GM21381 (cell line): ENCODE data around the gene COA4.

Source experiments
- ATAC-seq: cut with Tn5 transposase; IDR thresholded peaks from one replicate; pipeline ENCODE4 v1.9.1; 2021; ENCODE audit warnings: mild to moderate bottlenecking, moderate library complexity; ENCODE audit not compliant: unreplicated experiment

Gene COA4

GRCh38 chr11:73866586-73866996 is 10.1 kb downstream of the COA4 start:
- ATAC-seq, result no peak

- ATAC-seq, result no peak
These were observed 10.5 kb downstream of the COA4 start for GRCh38 chr11:73866095-73866579.

GRCh38 chr11:73862986-73863385 is 13.7 kb downstream of the COA4 start:
- ATAC-seq, result no peak

GRCh38 chr11:73860202-73860601 is 16.4 kb downstream of the COA4 start:
- ATAC-seq, result no peak

- no peak for ATAC-seq
These were observed 17.0 kb downstream of the COA4 start for GRCh38 chr11:73859671-73860070.

- ATAC-seq, result no peak
These were observed 20.5 kb downstream of the COA4 start for GRCh38 chr11:73856031-73856567.

GRCh38 chr11:73854680-73855079 is 22.0 kb downstream of the COA4 start:
- ATAC-seq, result no peak

- no peak for ATAC-seq
These were observed 24.6 kb downstream of the COA4 start for GRCh38 chr11:73852049-73852448.

- no peak for ATAC-seq
These were observed 25.4 kb downstream of the COA4 start for GRCh38 chr11:73851046-73851764.

GRCh38 chr11:73839123-73839457 is 37.6 kb downstream of the COA4 start:
- ATAC-seq, result no peak

GRCh38 chr11:73838443-73839122 is 38.1 kb downstream of the COA4 start:
- ATAC-seq, result no peak

- no peak for ATAC-seq
These were observed 43.6 kb downstream of the COA4 start for GRCh38 chr11:73833067-73833466.

- ATAC-seq, result no peak
These were observed 46.4 kb downstream of the COA4 start for GRCh38 chr11:73830261-73830660.
